ENCODE measurements around the gene ACTN2.

DNA sequence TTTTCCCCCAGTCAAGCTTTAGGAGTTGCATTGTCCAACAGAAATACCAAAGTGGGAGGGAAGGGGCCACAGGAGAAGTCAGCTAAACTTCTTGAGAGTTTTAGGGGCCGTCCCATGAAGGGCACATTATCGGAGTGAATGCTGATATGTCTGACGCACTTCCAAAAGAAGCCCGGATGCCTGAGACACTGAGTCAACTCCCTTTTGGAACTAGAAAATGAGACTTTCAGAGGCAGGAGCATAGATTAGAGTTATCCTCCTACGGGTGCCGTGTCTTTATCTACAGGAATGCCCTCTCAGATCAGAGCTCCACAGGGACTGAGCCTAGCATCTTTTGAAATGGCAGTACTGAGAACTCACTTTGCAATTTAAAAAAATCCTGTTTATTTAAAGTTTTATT lies 13.1 kb downstream of the ACTN2 start:
- TF ChIP-seq CTCF (IDR thresholded peaks at IDR 0.05) (no peak), REST (IDR thresholded peaks at IDR 0.05; ENCODE audit: insufficient read depth in 1 of 2, low read depth in 2 of 2, low read length in 1 of 2) (no peak)
